ENCODE results near the gene PSG11. TPM values are rescaled to one million over a fixed set of nuclear protein-coding genes. Genes with fewer than 3 reads are reported as not detected.
"Not testable (repeated sequence)": the region's sequence is repeated elsewhere in the genome, so short reads cannot be mapped to it uniquely, and the experiment has no call there.

PSG11 gene
- total RNA-seq: not detected
- long read RNA-seq: 0 reads

GRCh38 chr19:43026369-43026768, at the start of gene PSG11:
Gene PSG11 (minus strand): TSS chr19:43026469. CDS start chr19:43026372, 97 bp downstream.
- intact Hi-C loops (cut with micrococcal nuclease); DNase-seq; ATAC-seq: not testable (repeated sequence)

- ATAC-seq; DNase-seq; intact Hi-C loops (cut with micrococcal nuclease): not testable (repeated sequence)
These were observed 36.1 kb upstream of the PSG11 start for GRCh38 chr19:43062418-43062817.

- intact Hi-C loops (cut with micrococcal nuclease); ATAC-seq; DNase-seq: not testable (repeated sequence)
These were observed 35.1 kb upstream of the PSG11 start for GRCh38 chr19:43061326-43061725.

- DNase-seq; ATAC-seq; intact Hi-C loops (cut with micrococcal nuclease): not testable (repeated sequence)
These were observed 34.0 kb upstream of the PSG11 start for GRCh38 chr19:43060254-43060653.

- intact Hi-C loops (cut with micrococcal nuclease); ATAC-seq; DNase-seq: not testable (repeated sequence)
These were observed 33.2 kb upstream of the PSG11 start for GRCh38 chr19:43059482-43059881.

GRCh38 chr19:43058440-43058839, 32.2 kb upstream of the PSG11 start:
- intact Hi-C loops (cut with micrococcal nuclease); DNase-seq; ATAC-seq: not testable (repeated sequence)

- DNase-seq; intact Hi-C loops (cut with micrococcal nuclease); ATAC-seq: not testable (repeated sequence)
These were observed 21.7 kb upstream of the PSG11 start for GRCh38 chr19:43047966-43048365.

GRCh38 chr19:43046578-43046977, 20.3 kb upstream of the PSG11 start:
- ATAC-seq; intact Hi-C loops (cut with micrococcal nuclease): not testable (repeated sequence)

GRCh38 chr19:43043492-43044180, 17.4 kb upstream of the PSG11 start:
- ATAC-seq; intact Hi-C loops (cut with micrococcal nuclease); DNase-seq: not testable (repeated sequence)

More at GRCh38 chr19:43046578-43046977, 20.3 kb upstream of the PSG11 start:
- not testable (repeated sequence) for DNase-seq

- ATAC-seq; intact Hi-C loops (cut with micrococcal nuclease); DNase-seq: not testable (repeated sequence)
These were observed 5.4 kb upstream of the PSG11 start for GRCh38 chr19:43031645-43032044.

GRCh38 chr19:43028866-43029265, 2.6 kb upstream of the PSG11 start:
- ATAC-seq (no peak), DNase-seq (no peak)
- intact Hi-C loops (cut with micrococcal nuclease): no loop called here

GRCh38 chr19:43027985-43028384, 1.7 kb upstream of the PSG11 start:
- intact Hi-C loops (cut with micrococcal nuclease); DNase-seq; ATAC-seq: not testable (repeated sequence)

GRCh38 chr19:43027061-43027460, 792 bp upstream of the PSG11 start:
- ATAC-seq; intact Hi-C loops (cut with micrococcal nuclease); DNase-seq: not testable (repeated sequence)

- intact Hi-C loops (cut with micrococcal nuclease); DNase-seq; ATAC-seq: not testable (repeated sequence)
These were observed 4.2 kb downstream of the PSG11 start for GRCh38 chr19:43022098-43022497.

- ATAC-seq; intact Hi-C loops (cut with micrococcal nuclease); DNase-seq: not testable (repeated sequence)
These were observed 4.6 kb downstream of the PSG11 start for GRCh38 chr19:43021629-43022028.

- intact Hi-C loops (cut with micrococcal nuclease); DNase-seq; ATAC-seq: not testable (repeated sequence)
These were observed 6.7 kb downstream of the PSG11 start for GRCh38 chr19:43019588-43019987.

- DNase-seq; ATAC-seq; intact Hi-C loops (cut with micrococcal nuclease): not testable (repeated sequence)
These were observed 20.4 kb downstream of the PSG11 start for GRCh38 chr19:43005841-43006240.

- DNase-seq; intact Hi-C loops (cut with micrococcal nuclease); ATAC-seq: not testable (repeated sequence)
These were observed 21.4 kb downstream of the PSG11 start for GRCh38 chr19:43004846-43005245.

- ATAC-seq; intact Hi-C loops (cut with micrococcal nuclease); DNase-seq: not testable (repeated sequence)
These were observed 22.6 kb downstream of the PSG11 start for GRCh38 chr19:43003634-43004033.

- intact Hi-C loops (cut with micrococcal nuclease); DNase-seq; ATAC-seq: not testable (repeated sequence)
These were observed 23.3 kb downstream of the PSG11 start for GRCh38 chr19:43002948-43003347.

Measured in left ventricle myocardium superior (tissue), 1 donor.